GM12878 (cell line): ENCODE data around the gene RNF150. TPM values are rescaled to one million over a fixed set of nuclear protein-coding genes. Genes with fewer than 3 reads are reported as not detected.

Experiments used
- ATAC-seq: fragments of 200-7000 bp; cut with Tn5 transposase; 3 replicates; pipeline ENCODE4 v1.9.1; 2020; ENCODE audit warnings: mild to moderate bottlenecking, moderate library complexity
- BruUV-seq: library from RNA; stranded (reverse); fragments of 400-500 nt; replicated peaks from 2 replicates; lab custom pipeline; 2021; lab: Mats Ljungman, UMichigan
- CTCF ChIA-PET: fragments of 300-600 bp; sonication (Branson Sonifier 250); formaldehyde crosslinking; extraction: SDS; loops from one replicate; lab custom pipeline; 2021; ENCODE audit warnings: inconsistent platforms; lab: Yijun Ruan, JAX
- POLR2A ChIA-PET: fragments of 350-600 bp; formaldehyde crosslinking; extraction: SDS; loops from one replicate; lab custom pipeline; 2021; ENCODE audit warnings: inconsistent platforms; lab: Charles Lee
- RAD21 ChIA-PET: fragments of 300-600 bp; sonication (Branson Sonifier 250); formaldehyde crosslinking; loops from one replicate; lab custom pipeline; 2023; ENCODE audit warnings: antibody characterized with exemption; ENCODE audit not compliant: unreplicated experiment; lab: Charles Lee
- SMC1A ChIA-PET: fragments of 300-600 bp; sonication (Branson Sonifier 250); formaldehyde crosslinking; loops from one replicate; lab custom pipeline; 2023; ENCODE audit not compliant: unreplicated experiment, uncharacterized antibody; lab: Charles Lee
- DNase-seq: peaks from one replicate; pipeline ENCODE4 v3.0.0-alpha.2; 2011; ENCODE audit warnings: low read depth, low spot score
- FAIRE-seq: peaks from 3 replicates; lab custom pipeline; 2011; peaks lifted over from hg19 to GRCh38; lab: Jason Lieb, UNC
- H2AFZ ChIP-seq: 2 replicates; pipeline ENCODE4 v1.6.0; 2011; ENCODE audit warnings: low read depth, low read length, control low read depth; ENCODE audit not compliant: control insufficient read depth
- H3K27ac ChIP-seq: 2 replicates; pipeline ENCODE4 v1.5.1; 2011; ENCODE audit warnings: control low read depth; ENCODE audit not compliant: control insufficient read depth, insufficient read depth
- H3K27me3 ChIP-seq, 2 experiments: replicated peaks in 1 of 2; 2 replicates each; pipeline versions ENCODE4 v1.6.0 to v1.6.1; 2011; ENCODE audit warnings: low read length in 1 of 2; ENCODE audit not compliant: control insufficient read depth in 2 of 2, insufficient read depth in 2 of 2
- H3K36me3 ChIP-seq, 2 experiments: 2 replicates each; pipeline ENCODE4 v1.5.1; 2011; ENCODE audit warnings: low read length in 1 of 2; ENCODE audit not compliant: control insufficient read depth in 2 of 2, insufficient read depth in 2 of 2
- H3K4me1 ChIP-seq: 2 replicates; pipeline ENCODE4 v1.6.1; 2011; ENCODE audit warnings: mild to moderate bottlenecking, low read length, moderate library complexity, mixed read lengths; ENCODE audit not compliant: control insufficient read depth, insufficient read depth
- H3K4me2 ChIP-seq: 2 replicates; pipeline ENCODE4 v1.6.0; 2011; ENCODE audit warnings: control low read depth; ENCODE audit not compliant: control insufficient read depth, insufficient read depth
- H3K4me3 ChIP-seq: fragments of 200-600 bp; sonication (generic); 2 replicates; pipeline ENCODE4 v1.5.1; 2016
- H3K79me2 ChIP-seq: 2 replicates; pipeline ENCODE4 v1.6.0; 2011; ENCODE audit warnings: low read length; ENCODE audit not compliant: control insufficient read depth, insufficient read depth
- H3K9ac ChIP-seq: 2 replicates; pipeline ENCODE4 v1.8.0; 2011; ENCODE audit warnings: low read length, control low read depth, mixed read lengths; ENCODE audit not compliant: control insufficient read depth, insufficient read depth
- H3K9me3 ChIP-seq: replicated peaks from 3 replicates; pipeline ENCODE4 v1.5.1; 2011; ENCODE audit warnings: mild to moderate bottlenecking, low read length; ENCODE audit not compliant: control insufficient read depth, insufficient read depth
- H4K20me1 ChIP-seq: 2 replicates; pipeline ENCODE4 v1.6.0; 2011; ENCODE audit not compliant: control insufficient read depth, insufficient read depth
- HDAC6 ChIP-seq: fragments of 200-600 bp; sonication (generic); IDR thresholded peaks from one replicate; pipeline ENCODE4 v1.8.0; 2017; ENCODE audit warnings: antibody characterized with exemption; ENCODE audit not compliant: unreplicated experiment
- PKNOX1 ChIP-seq: fragments of 450-650 bp; IDR thresholded peaks from 2 replicates; pipeline ENCODE4 v1.6.1; 2016; ENCODE audit warnings: mild to moderate bottlenecking
- REST ChIP-seq: IDR thresholded peaks from 2 replicates; pipeline ENCODE4 v1.6.1; 2012; ENCODE audit warnings: mild to moderate bottlenecking, low read depth, low read length
- SP1 ChIP-seq: IDR thresholded peaks from one replicate; pipeline ENCODE4 v1.6.1; 2011; ENCODE audit warnings: low read depth, low read length
- ZNF622 ChIP-seq: fragments of 450-650 bp; IDR thresholded peaks from 2 replicates; pipeline ENCODE4 v1.6.1; 2017; ENCODE audit warnings: mild to moderate bottlenecking, inconsistent platforms
- WGBS: methylation state at CpG from one replicate; pipeline ENCODE4 v1.1.6; 2016; ENCODE audit warnings: low lambda C conversion rate; ENCODE audit not compliant: insufficient replicate concordance, insufficient coverage; ENCODE audit errors: missing lambda C conversion rate; 5-methylcytosine and 5-hydroxymethylcytosine counted together
- in situ Hi-C: fragments of 300-500 bp; cut with MboI; formaldehyde crosslinking; loops from 9 replicates; pipeline ENCODE4 v1.14.3; 2018; ENCODE audit warnings: mixed read lengths
- intact Hi-C: fragments of 100-400 bp; cut with micrococcal nuclease; formaldehyde crosslinking; loops from one replicate; pipeline ENCODE4 v1.14.2; 2022; ENCODE audit not compliant: unreplicated experiment
- polyA plus RNA-seq, 11 experiments: library from polyadenylated mRNA; depleted of rRNA in 4 of 11; unstranded in 6 of 11; stranded (reverse) in 5 of 11; fragments of >200 nt; fragmentation: Nextera tagmentation in 4 of 11; fragmentation: Illumina TruSeq in 1 of 11; extraction: Ambion mirVana in 4 of 11; extraction: Trizol in 1 of 11; gene quantifications; 1 replicate in 1 of 11; 2 replicates in 10 of 11; pipeline versions ENCODE4 v1.2.1 to v1.2.3, GENCODE V29; 2011 to 2016; ENCODE audit warnings: inconsistent platforms in 2 of 11, missing spikeins in 2 of 11, low read depth in 1 of 11
- total RNA-seq, 4 experiments: library from RNA; depleted of rRNA in 3 of 4; stranded (reverse); fragments of >200 nt in 3 of 4; fragmentation: Illumina TruSeq in 1 of 4; extraction: Trizol in 1 of 4; gene quantifications; 2 replicates each; pipeline versions ENCODE4 v1.2.1 to v1.2.3, GENCODE V29; 2013 to 2021

RNF150 gene
- total and polyA plus RNA-seq, 10 of the 15 experiments (the other 5 are each of a cell fraction or from before 2014, with no cell fraction given): 0.01 to 2.3 (median 0.04) TPM; not detected in 6

- no peak for TF ChIP-seq PKNOX1
- TF ChIP-seq HDAC6: no peak
- TF ChIP-seq REST: no peak
- no peak for TF ChIP-seq ZNF622
Observed at GRCh38 chr4:140870427-140870826, 262.8 kb downstream of the RNF150 start (continued).

GRCh38 chr4:140869446-140869845 is 263.8 kb downstream of the RNF150 start:
- Histone ChIP-seq H3K9ac (no peak overlapping the region), H3K27ac (no peak overlapping the region), H3K79me2 (no peaks in the 10 kb centered on the region), H3K4me1 (no peaks in the 10 kb centered on the region), H3K27me3 (peaks cover 2 to 3% of the 10 kb centered on the region in 2 experiments; a peak in 2 of 4 replicates), H3K4me3 (no peak overlapping the region), H3K36me3 (no peaks in the 10 kb centered on the region), H2AFZ (no peak overlapping the region), H3K4me2 (no peak overlapping the region), H4K20me1 (no peaks in the 10 kb centered on the region), H3K9me3 (no peaks in the 10 kb centered on the region)
- no peak for ATAC-seq
- CTCF ChIA-PET: interaction anchor here (0.6 to 4.5 kb wide), 3 partner anchors 14 to 923 kb away, joined by 4 to 19 read pairs (median 5); no protein-coding TSS in a partner anchor
- DNase-seq: no peak
- 31% methylated on average over 1 of the region's 1 CpG for WGBS
- BruUV-seq: no TSS peak
- RAD21 ChIA-PET: no interaction called here
- POLR2A ChIA-PET: no interaction called here
- TF ChIP-seq SP1: no peak
- no peak for FAIRE-seq
- in situ Hi-C loops (no loop called here), intact Hi-C loops (no loop called here)
- SMC1A ChIA-PET: interaction anchor here (0.9 to 2.1 kb wide), 2 partner anchors 14 to 303 kb away, joined by 3 to 9 read pairs; no protein-coding TSS in a partner anchor
